Epithelial cell of proximal tubule (primary cell): ENCODE data around the gene FGF10. TPM values are rescaled to one million over a fixed set of nuclear protein-coding genes. Genes with fewer than 3 reads are reported as not detected.

Source experiments
- DNase-seq: peaks from one replicate; pipeline ENCODE4 v3.0.0-alpha.2; 2011; ENCODE audit warnings: low read depth
- H3K4me3 ChIP-seq: 2 replicates; pipeline ENCODE4 v1.5.1; 2011; ENCODE audit warnings: low read depth, mild to moderate bottlenecking, low read length
- total RNA-seq: library from RNA; depleted of rRNA; stranded (reverse); fragments of >200 nt; gene quantifications from 2 replicates; pipeline ENCODE4 v1.2.3, GENCODE V29; 2015
- TF ChIP-seq, protein P1 (sequence below): conservative IDR thresholded peaks from 2 replicates; pipeline ENCODE4 v1.5.1; 2012; ENCODE audit warnings: low read depth, mild to moderate bottlenecking, low read length

Gene FGF10
- total RNA-seq, 1 donor from 2014 or later: not detected

DNA sequence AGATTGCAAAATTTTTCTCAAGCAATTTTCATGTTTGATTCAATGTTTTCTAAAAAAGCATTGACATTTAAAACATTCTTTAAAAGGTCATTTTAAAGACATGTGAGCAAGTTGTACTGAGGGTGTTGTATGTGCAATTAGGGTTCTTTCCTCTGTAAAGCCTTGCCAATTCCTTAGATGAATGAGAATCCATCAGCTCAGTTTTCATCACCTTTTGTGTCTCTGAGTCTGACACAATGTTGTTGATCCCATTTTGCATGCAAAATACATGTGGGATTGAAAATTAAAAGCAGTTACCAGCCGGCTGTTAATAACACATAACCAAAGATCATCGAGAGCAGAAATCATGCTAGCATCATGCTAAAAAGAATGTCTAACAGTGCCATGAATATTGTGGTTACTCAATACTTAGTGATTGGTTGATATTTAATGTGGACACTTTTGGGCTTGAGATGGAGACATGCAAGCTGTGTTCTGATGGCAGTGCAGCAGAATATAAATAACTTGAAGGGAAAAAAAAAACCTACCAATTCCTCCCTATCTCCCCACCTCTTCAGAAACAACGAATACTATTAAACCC is 57.7 kb downstream of the FGF10 start:
- TF ChIP-seq, protein P1, sequence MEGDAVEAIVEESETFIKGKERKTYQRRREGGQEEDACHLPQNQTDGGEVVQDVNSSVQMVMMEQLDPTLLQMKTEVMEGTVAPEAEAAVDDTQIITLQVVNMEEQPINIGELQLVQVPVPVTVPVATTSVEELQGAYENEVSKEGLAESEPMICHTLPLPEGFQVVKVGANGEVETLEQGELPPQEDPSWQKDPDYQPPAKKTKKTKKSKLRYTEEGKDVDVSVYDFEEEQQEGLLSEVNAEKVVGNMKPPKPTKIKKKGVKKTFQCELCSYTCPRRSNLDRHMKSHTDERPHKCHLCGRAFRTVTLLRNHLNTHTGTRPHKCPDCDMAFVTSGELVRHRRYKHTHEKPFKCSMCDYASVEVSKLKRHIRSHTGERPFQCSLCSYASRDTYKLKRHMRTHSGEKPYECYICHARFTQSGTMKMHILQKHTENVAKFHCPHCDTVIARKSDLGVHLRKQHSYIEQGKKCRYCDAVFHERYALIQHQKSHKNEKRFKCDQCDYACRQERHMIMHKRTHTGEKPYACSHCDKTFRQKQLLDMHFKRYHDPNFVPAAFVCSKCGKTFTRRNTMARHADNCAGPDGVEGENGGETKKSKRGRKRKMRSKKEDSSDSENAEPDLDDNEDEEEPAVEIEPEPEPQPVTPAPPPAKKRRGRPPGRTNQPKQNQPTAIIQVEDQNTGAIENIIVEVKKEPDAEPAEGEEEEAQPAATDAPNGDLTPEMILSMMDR: no peak
- H3K4me3 ChIP-seq: no peak overlapping the region
- DNase-seq: no peak

DNA sequence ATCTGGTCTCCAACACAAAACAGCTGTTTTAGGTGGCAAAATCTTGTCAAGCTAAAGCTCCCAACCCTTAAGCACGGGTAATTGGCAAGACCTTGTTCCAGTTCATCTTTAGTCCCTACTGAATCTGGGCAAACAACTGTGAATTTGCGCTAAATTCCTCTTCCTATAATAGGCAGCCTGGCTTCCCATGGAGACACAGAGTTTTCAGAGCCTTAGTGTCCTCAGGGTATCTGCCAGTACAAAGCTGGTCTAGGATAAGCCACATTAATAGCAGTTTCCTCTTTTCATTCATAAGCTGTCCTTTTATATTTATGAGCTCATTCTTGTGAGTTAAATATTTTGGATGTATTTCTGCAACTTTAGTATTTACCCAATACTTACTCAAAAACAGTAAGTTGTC is 59.5 kb downstream of the FGF10 start:
- TF ChIP-seq, protein P1: no peak
- DNase-seq: no peak
- H3K4me3 ChIP-seq: no peak overlapping the region

DNA sequence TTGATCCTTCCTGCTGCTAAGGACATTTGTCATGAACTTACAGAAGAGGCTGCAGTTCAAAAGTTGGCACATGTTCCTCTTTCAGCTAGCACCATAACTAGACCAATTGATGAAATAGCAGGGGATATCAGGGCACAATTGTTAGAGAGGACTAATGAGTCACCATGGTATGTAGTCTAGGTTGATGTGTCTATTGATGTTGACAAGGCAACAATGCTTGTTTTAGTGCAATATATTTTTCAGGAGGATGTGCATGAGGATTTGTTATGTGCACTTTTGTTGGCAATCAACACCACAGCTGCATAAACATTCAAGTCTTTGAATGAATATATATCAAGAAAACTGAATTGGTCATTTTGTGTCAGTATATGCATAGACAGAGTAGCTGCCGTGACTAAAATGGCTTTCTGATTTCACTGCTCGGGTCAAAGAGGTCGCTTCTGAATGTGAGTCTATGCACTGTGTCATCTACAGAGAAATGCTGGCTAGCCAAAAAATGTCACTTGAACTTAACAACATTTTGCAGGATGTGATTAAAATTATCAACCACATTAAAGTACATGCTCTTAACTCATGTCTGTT is 68.0 kb downstream of the FGF10 start:
- H3K4me3 ChIP-seq: no peak overlapping the region
- TF ChIP-seq, protein P1: no peak
- no peak for DNase-seq

DNA sequence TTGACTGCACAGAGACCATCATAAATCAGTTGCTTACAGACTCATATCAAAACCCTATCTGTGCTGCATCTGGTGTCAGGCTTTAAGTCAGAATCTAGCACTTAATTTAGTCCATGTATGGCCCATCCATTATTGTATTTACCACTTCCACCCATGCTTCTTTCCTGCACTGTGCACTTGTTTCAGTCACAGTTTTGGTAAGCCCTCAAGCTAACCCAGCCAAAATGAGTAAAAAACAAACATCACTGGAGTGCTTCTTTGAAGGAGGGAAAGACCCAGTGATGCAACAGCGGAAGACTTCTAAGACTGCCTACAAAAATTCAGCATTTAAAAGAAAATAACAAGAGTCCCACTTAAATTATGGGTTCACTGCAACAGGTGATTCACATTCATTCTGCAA is 69.0 kb downstream of the FGF10 start:
- no peak for DNase-seq
- no peak overlapping the region for H3K4me3 ChIP-seq
- TF ChIP-seq, protein P1: no peak

DNA sequence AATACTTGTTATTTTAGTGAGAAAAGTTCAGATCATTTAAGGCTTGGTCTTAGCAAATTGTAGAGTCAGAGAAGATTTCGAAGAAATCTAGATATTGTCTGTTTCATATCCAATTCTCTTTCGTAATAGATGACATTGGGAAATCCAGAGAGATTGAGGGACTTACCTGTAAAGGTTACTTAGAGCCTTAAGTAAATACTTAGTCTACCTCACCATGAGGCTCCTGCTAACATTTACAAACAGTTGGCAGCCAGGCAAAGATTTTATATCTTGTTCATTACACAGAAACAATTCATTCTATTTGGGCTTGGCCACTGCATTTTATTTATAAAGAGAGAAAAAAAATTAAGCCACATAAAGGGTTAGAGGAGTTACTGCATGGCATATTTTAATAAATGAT is 70.3 kb downstream of the FGF10 start:
- TF ChIP-seq, protein P1: no peak
- no peak overlapping the region for H3K4me3 ChIP-seq

DNA sequence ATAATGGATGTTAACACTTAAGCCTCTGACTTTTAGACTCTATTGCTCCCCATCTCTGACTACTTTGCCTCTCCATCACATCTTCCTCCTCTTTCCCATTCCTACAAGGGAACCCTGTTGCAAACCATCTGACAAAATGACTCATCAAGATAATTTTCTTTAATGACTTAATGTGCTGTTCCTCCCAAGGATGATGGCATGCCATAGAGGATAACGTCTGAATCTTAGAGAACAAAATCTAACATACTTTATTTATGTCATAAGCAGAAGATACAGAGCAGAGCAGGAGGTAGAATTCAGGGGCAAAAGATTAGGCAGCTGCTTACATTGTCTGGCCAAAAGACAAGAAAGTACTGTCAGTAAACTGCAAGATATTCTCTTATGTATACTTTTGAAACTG is 76.8 kb downstream of the FGF10 start:
- no peak overlapping the region for H3K4me3 ChIP-seq
- DNase-seq: no peak
- TF ChIP-seq, protein P1: no peak

More for the DNA sequence above, 70.3 kb downstream of the FGF10 start:
- DNase-seq: no peak

DNA sequence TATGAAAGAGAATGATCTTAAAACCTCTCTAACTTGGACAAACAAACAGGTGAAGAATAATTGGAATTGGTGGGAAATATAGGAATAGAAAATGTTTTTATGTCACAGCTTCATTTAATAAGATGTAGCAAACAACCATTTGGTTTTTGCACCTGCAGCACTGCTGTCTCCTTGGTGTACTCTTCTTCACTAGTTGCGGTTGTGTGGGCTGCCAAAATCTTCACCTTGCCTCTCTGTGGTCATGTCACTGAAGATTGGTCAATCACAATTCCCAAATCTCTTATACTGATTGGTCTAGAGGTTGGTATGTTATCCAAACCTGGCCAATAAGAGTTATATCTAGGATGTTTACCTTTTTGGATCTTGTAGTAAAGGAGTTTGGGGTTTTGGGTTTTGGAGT is 88.7 kb downstream of the FGF10 start:
- DNase-seq: no peak
- TF ChIP-seq, protein P1: no peak
- H3K4me3 ChIP-seq: no peak overlapping the region
